Measurements from ENCODE around the gene GREM2.

The GREM2 gene

DNA sequence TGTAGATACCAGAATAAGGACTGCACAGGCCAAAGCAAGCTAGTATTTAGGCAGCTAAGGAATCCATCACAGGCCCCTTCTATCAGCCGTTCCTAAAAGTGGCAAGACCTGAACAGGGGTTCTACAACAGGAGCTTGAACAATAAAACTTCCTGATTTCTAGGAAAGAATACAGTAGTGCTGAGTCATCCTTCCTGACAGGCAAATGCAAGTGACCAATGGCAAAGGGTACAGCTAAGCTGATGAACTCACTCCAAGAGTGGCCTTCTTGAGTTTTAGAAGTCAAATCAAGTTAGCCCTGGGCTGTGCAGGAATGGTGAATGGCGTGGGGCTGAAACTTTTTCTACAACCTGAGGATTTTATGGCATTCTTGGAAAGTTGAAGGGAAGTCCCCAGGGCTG is 112.9 kb downstream of the GREM2 start:
- DNase-seq (ENCODE audit: low read depth) = no peak

- DNase-seq (ENCODE audit: low read depth) = no peak
Observed at GRCh38 chr1:240498335-240498734, 113.6 kb downstream of the GREM2 start.

DNA sequence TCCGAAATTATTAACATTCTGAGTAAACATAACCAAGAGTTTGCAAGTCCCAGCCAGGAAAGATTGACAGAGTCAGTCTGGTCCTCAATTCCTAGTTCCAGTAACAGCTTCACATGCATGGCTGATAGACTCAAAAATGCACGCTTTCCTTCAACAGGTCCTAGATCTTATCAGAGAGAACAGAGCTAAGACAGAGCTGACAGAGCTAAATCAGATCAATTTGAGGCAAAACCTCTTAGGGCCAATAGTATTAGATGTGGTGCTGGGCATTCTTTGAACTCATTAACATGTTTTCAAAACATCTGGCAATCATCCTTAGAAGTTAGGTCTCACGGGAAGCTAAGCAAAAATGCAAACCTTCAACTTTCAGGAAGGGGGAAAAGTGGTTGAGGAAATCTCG is 114.0 kb downstream of the GREM2 start:
- no peak for DNase-seq (ENCODE audit: low read depth)

DNA sequence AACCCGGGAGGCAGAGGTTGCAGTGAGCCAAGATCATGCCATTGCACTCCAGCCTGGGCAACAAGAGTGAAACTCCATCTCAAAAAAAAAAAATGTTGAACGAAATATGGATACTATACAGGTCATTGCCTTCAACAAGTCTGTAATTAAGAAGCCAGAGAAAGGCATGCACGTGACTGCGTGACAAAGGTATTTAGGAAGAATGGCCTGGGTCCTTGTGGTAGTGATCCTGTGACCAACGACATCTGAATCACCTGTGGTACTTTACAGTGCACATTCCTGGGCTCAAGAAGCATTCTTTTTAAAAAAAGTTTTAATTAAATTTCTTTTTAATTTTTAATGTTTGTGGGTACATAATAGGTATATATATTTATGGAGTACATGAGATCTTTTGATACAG is 115.0 kb downstream of the GREM2 start:
- no peak for DNase-seq (ENCODE audit: low read depth)

- DNase-seq (ENCODE audit: low read depth) = no peak
Observed at GRCh38 chr1:240496356-240496755, 115.6 kb downstream of the GREM2 start.

GRCh38 chr1:240495601-240496000 is 116.4 kb downstream of the GREM2 start:
- no peak for DNase-seq (ENCODE audit: low read depth)

DNA sequence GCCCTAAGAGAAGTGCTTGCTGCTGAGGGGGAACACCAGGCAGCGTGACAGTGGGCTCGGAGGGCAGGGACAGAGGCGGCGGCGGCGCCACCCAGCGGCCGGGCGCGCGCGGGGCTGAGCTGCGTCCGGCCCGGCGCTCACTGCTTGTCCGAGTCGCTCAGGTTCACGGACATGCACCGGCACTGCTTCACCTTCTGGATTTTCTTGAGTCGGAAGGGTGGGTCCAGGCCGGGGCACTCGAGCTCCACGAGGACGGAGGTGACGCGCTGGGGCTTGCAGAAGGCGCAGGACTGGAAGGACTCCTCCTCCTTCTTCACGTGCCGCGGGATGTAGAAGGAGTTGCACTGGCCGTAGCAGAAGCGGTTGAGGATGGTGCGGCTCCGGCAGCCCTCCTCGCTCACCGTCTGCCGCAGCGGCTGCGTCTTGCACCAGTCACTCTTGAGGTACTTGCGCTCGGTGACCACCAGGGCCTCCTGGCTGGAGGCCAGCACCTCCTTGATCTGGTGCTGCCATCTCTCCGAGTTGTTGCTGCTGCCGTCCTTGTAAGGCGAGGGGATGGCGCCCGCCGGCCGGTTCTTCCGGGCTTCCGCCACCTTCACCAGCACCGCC is 119.0 kb downstream of the GREM2 start:
- DNase-seq (ENCODE audit: low read depth) = no peak

GRCh38 chr1:240491796-240492195 is 120.2 kb downstream of the GREM2 start:
- DNase-seq (ENCODE audit: low read depth) = no peak

GRCh38 chr1:240491156-240491555 is 120.8 kb downstream of the GREM2 start:
- no peak for DNase-seq (ENCODE audit: low read depth)

DNA sequence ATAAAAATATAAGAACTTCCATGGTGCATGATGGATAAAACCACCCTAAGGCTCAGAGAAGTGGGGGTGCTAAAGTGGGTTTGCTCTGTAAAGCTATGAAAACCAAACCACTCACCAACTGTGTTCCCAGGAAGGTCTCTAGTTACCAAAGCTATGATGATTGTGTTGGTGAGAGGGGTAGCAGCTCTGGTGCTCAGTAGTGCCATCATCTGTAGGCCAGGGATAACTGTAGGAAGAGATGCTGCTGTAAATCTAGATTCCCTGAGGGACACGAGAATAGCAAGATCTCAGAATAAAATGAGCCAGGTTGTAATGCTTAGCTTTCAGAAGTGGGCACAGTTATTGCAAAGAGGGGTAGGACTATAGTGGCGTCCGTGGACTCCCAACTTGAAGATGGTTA is 124.5 kb downstream of the GREM2 start:
- DNase-seq (ENCODE audit: low read depth) = no peak

DNA sequence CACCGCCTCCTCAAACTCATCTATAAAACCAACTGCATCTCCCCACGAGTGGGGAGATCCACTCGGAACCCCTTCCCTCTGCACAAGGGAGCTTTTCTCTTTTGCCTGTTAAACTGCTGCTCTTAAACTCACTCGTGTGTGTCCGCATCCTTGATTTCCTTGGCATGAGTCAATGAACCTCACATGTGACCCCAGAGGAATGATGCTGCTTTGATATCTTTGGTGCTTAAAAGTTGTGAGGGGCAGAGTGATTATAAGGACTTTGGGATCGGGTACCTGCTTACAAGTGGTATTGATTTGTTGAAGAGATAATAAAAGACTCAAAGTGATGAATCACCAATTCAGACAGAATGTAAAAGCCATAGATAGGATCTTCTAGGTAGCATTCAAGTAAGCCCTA is 125.3 kb downstream of the GREM2 start:
- no peak for DNase-seq (ENCODE audit: low read depth)

DNA sequence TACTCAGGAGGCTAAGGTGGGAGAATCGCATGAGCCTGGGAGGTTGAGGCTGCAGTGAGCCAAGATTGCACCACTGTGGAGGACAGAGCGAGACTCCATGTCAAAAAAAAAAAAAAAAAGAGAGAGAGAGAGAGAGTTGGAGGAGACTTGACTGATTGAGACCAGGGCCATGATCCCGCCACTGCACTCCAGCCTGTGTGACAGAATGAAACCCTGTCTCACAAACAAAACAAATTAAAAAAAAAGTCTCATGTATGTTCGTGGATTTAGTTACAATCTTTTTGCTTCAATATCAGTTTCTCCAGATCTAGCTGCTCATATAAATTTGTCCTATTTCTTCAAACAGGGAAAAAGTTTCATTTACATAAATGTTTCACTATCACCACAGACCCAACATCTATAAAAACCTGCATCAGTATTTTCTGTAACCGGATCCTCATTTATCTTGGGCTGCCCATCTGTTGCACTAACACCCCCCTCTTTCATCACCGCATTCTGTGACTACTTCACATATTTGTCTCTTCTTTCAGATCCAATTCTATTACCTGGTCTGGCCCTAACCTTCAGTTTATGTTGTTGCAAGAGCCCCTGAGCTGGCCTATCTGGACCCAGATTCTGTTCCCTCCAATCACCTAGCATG is 127.0 kb downstream of the GREM2 start:
- DNase-seq (ENCODE audit: low read depth) = no peak

DNA sequence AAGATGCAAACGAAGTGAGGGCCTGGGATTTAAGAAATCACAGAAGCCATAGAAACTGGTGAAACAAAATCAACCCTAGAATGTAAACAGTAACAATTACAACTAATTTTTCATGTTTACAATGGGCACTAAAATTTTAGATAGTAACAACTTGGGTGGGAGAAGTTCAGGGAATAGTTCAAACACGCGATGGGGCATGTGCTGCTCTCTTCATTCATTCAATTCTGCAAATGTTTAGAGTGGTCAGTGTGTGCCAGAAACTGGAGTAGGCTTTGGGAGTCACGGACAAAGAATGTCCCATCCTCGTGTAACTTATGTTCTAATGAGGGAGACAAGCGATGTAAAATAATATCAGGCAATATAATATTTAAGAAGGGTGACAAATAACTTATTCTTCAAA is 133.4 kb downstream of the GREM2 start:
- no peak for DNase-seq (ENCODE audit: low read depth)

DNA sequence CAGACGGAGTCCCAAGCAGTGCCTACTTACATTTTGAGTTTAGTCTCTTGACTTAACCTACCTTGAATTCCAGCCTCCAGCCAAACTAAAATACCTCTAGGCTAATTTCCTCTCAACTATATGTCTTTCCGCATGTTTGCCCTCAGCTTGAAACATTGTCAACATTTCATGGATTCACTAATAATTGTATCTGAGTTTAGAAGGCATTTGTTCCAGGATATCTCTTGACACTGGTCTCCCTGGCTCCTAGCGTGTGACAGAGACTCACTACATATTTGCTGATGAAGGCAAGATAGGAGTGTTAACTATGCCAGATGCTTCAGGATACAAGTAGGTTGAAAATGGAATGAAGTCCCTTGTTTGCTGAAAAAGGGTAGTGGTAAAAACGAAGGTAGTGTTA is 136.1 kb downstream of the GREM2 start:
- DNase-seq (ENCODE audit: low read depth) = no peak

- no peak for DNase-seq (ENCODE audit: low read depth)
Observed at GRCh38 chr1:240474133-240474614, 137.8 kb downstream of the GREM2 start.

GRCh38 chr1:240468656-240469055 is 143.3 kb downstream of the GREM2 start:
- DNase-seq (ENCODE audit: low read depth) = no peak

GRCh38 chr1:240467895-240468294 is 144.1 kb downstream of the GREM2 start:
- DNase-seq (ENCODE audit: low read depth) = no peak

DNA sequence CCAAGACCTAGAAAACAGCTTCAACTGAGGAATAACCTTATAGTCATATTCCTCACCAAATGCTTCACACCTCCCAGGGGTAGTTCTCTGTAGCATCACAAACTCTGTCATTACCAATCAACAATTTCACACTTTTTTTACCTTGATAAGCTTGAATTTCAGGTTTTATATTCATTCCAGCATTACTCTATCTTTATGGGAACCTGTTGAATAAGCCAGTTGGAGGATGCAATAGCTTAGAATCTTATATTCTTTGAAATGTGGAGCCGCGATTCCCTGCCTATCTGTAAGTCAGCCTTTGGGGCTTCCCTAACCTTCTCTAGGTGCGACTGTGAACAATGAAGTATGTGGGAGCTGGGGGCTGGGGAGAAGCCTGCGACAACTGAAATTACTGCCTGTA is 145.4 kb downstream of the GREM2 start:
- DNase-seq (ENCODE audit: low read depth) = no peak

GRCh38 chr1:240465531-240465940 is 146.4 kb downstream of the GREM2 start:
- no peak for DNase-seq (ENCODE audit: low read depth)

DNA sequence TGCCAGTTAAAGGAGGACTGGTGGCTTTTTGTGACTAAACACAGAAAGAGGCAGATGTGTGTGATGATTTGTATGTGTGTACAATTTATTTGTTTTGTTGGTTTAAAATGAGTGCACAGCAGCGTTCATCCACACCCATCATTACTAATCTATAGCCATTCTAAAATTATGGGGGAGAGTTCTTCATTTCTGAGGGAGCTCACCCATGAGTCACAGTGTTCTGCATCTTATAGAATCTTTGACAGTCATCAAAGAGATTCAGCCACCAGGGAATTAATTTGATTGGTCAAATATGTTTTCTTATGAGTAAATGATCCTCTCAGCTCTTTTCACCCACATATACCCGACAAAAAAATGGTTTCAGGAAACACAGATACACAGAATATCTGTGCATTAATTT is 147.9 kb downstream of the GREM2 start:
- DNase-seq (ENCODE audit: low read depth) = no peak

DNA sequence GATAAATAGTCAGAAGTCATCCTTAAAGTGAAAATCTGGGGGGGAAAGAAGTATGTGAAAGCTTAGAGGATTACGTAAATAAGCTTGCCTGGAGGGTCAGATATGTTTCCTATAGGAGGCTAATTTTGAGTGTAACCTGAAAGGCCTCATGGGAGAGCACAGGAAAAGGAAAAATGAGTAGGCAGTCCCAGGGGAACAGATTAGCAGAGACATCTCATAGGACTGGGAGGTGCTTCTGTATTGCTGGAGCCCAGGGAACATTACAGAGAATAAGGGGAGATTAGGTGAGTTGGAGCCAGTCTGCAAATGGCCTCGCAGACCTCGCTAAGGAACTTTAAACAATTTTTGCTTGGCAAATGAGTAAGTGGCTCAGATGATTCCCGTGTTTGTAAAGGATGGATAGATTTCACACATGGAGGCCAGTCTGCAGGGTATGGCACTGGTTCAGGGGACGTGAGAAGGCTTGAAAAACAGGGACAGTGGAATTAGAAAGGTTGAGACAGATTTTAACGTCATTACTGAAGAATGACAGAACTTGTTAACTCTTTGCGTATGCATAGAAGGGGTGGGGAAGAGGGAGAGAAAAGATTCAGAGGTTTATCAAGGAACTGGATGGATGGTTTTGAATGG is 149.1 kb downstream of the GREM2 start:
- DNase-seq (ENCODE audit: low read depth) = no peak

DNA sequence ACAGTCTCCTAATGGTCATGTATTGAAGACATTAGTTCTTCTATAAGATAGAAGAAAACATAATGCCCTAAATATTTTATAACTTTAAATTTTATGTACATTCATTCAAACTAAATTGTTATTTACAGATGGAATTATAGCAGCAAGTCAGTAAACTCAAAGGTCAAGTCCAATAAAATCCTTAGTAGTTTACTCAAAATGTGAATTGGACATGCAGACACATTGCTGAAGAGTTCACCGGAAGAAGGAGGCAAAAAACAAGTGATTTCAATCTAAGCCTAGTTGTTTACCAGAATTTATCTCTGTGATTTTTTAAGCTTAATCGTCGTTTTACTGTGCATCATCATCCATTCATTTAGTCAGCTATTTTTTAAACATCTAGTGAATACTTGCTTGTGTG is 149.7 kb downstream of the GREM2 start:
- DNase-seq (ENCODE audit: low read depth) = no peak

DNA sequence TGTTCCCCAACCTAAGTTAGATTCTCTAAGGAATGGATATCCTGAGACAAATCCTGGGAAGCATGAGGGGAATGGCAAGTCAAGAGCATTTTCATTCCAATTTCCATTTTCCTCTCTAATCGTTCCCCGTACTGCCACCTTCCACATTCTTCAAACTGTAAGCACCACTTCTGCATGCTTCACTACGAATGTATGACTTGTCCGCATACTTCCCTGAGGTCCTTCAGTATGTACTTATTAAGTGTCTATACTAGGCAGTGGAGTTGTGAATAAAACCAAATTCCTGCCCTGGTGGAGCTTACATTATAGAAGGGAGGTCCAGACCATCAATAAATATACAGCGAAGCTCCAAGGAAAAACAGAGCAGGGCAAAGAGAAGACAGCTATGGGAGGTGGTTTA is 154.8 kb downstream of the GREM2 start:
- DNase-seq (ENCODE audit: low read depth) = no peak

Data from stimulated activated CD8-positive, alpha-beta memory T cell treated with anti-CD3 and anti-CD28 coated beads, Interleukin-12 subunit alpha, Interleukin-12 subunit beta, amount 100 ng/mL, for 4 hours (primary cell).